ENCODE results near the gene NELFB.

Gene NELFB

GRCh38 chr9:137295238-137295811 lies 40.2 kb downstream of the NELFB start:
- H3K9me3 ChIP-seq (replicated peaks in 1 of 11) = peaks cover 0 to 6% (median 0%) of the 10 kb centered on the region in 11 experiments; a peak in 3 of 22 replicates
- peak overlapping the region in 1 of 11 experiments; percentile 44; a peak in 1 of 22 replicates for H3K27ac ChIP-seq
- TF ChIP-seq Cebpa-rat (IDR thresholded peaks at IDR 0.05) = no peak
- peaks cover 0 to 42% (median 33%) of the 10 kb centered on the region in 11 experiments; a peak in 19 of 22 replicates for H4K20me1 ChIP-seq
- peak overlapping the region; percentile 49 to 78 (median 64); a peak in 20 of 22 replicates for H3K9ac ChIP-seq
- peaks cover 42 to 62% (median 55%) of the 10 kb centered on the region in 11 experiments for H3K27me3 ChIP-seq
- peaks cover 12 to 50% (median 36%) of the 10 kb centered on the region in 10 experiments for H3K4me1 ChIP-seq
- no peaks in the 10 kb centered on the region; a peak in 1 of 22 replicates for H3K36me3 ChIP-seq
- peak overlapping the region; percentile 82 to 95 (median 90) for H3K4me2 ChIP-seq
- peak overlapping the region; percentile 57 to 73 (median 62) for H3K4me3 ChIP-seq

- H3K9me3 ChIP-seq (replicated peaks in 1 of 11) = peaks cover 0 to 6% (median 0%) of the 10 kb centered on the region in 11 experiments; a peak in 3 of 22 replicates
- H3K36me3 ChIP-seq = no peaks in the 10 kb centered on the region; a peak in 1 of 22 replicates
- peaks cover 49 to 69% (median 62%) of the 10 kb centered on the region in 11 experiments for H3K27me3 ChIP-seq
- peak overlapping the region in 1 of 11 experiments; percentile 44; a peak in 1 of 22 replicates for H3K27ac ChIP-seq
- peak overlapping the region; percentile 49 to 78 (median 64); a peak in 20 of 22 replicates for H3K9ac ChIP-seq
- peaks cover 12 to 54% (median 39%) of the 10 kb centered on the region in 10 experiments for H3K4me1 ChIP-seq
- H3K4me3 ChIP-seq = peak overlapping the region; percentile 57 to 73 (median 62)
- H3K4me2 ChIP-seq = peak overlapping the region; percentile 82 to 95 (median 90)
- no peak for TF ChIP-seq Cebpa-rat (IDR thresholded peaks at IDR 0.05)
- H4K20me1 ChIP-seq = peaks cover 0 to 45% (median 36%) of the 10 kb centered on the region in 11 experiments; a peak in 19 of 22 replicates
Measured at GRCh38 chr9:137295849-137296669, 40.9 kb downstream of the NELFB start.

GRCh38 chr9:137296670-137297664 lies 41.8 kb downstream of the NELFB start:
- H3K27ac ChIP-seq = no peak overlapping the region

GRCh38 chr9:137297966-137298365 lies 42.8 kb downstream of the NELFB start:
- TF ChIP-seq Cebpa-rat (IDR thresholded peaks at IDR 0.05) = no peak
- Histone ChIP-seq H3K36me3 (no peaks in the 10 kb centered on the region; a peak in 1 of 22 replicates), H3K27me3 (peaks cover 57 to 79% (median 70%) of the 10 kb centered on the region in 11 experiments), H3K4me2 (peak overlapping the region in 4 of 11 experiments; percentile 3 to 98 (median 52); a peak in 3 of 22 replicates), H3K4me1 (peaks cover 24 to 67% (median 52%) of the 10 kb centered on the region in 10 experiments), H3K27ac (no peak overlapping the region), H3K9me3 (replicated peaks in 1 of 11) (peaks cover 0 to 6% (median 0%) of the 10 kb centered on the region in 11 experiments; a peak in 3 of 22 replicates), H4K20me1 (peaks cover 0 to 52% (median 42%) of the 10 kb centered on the region in 11 experiments; a peak in 19 of 22 replicates), H3K9ac (no peak overlapping the region), H3K4me3 (no peak overlapping the region)

More at GRCh38 chr9:137296670-137297664, 41.8 kb downstream of the NELFB start:
- Histone ChIP-seq H3K27me3 (peaks cover 57 to 78% (median 70%) of the 10 kb centered on the region in 11 experiments), H3K36me3 (no peaks in the 10 kb centered on the region; a peak in 1 of 22 replicates), H4K20me1 (peaks cover 0 to 52% (median 42%) of the 10 kb centered on the region in 11 experiments; a peak in 19 of 22 replicates), H3K9me3 (replicated peaks in 1 of 11) (peaks cover 0 to 6% (median 0%) of the 10 kb centered on the region in 11 experiments; a peak in 3 of 22 replicates), H3K4me3 (0 out of 20 replicates have a peak overlapping the region, but pooled peaks of 1 of the 10 experiments have one; percentile 11), H3K4me1 (peaks cover 18 to 61% (median 46%) of the 10 kb centered on the region in 10 experiments), H3K9ac (0 out of 22 replicates have a peak overlapping the region, but pooled peaks of 1 of the 11 experiments have one; percentile 9), H3K4me2 (peak overlapping the region; percentile 30 to 95 (median 47); a peak in 21 of 22 replicates)
- TF ChIP-seq Cebpa-rat (IDR thresholded peaks at IDR 0.05) = no peak

- H3K36me3 ChIP-seq = no peaks in the 10 kb centered on the region; a peak in 1 of 22 replicates
- peak overlapping the region in 6 of 11 experiments; percentile 10 to 100 (median 98); a peak in 10 of 22 replicates for H3K4me2 ChIP-seq
- H3K9ac ChIP-seq = no peak overlapping the region
- TF ChIP-seq Cebpa-rat (IDR thresholded peaks at IDR 0.05) = no peak
- H3K27me3 ChIP-seq = peaks cover 57 to 79% (median 70%) of the 10 kb centered on the region in 11 experiments
- H3K9me3 ChIP-seq (replicated peaks in 1 of 11) = peaks cover 0 to 6% (median 0%) of the 10 kb centered on the region in 11 experiments; a peak in 3 of 22 replicates
- H4K20me1 ChIP-seq = peaks cover 0 to 52% (median 42%) of the 10 kb centered on the region in 11 experiments; a peak in 19 of 22 replicates
- no peak overlapping the region for H3K4me3 ChIP-seq
- H3K4me1 ChIP-seq = peaks cover 30 to 74% (median 59%) of the 10 kb centered on the region in 10 experiments
- H3K27ac ChIP-seq = no peak overlapping the region
Measured at GRCh38 chr9:137298401-137299202, 43.5 kb downstream of the NELFB start.

- no peak for TF ChIP-seq Cebpa-rat (IDR thresholded peaks at IDR 0.05)
- H4K20me1 ChIP-seq = peaks cover 0 to 52% (median 42%) of the 10 kb centered on the region in 11 experiments; a peak in 19 of 22 replicates
- H3K9me3 ChIP-seq (replicated peaks in 1 of 11) = peaks cover 0 to 6% (median 0%) of the 10 kb centered on the region in 11 experiments; a peak in 3 of 22 replicates
- no peak overlapping the region for H3K27ac ChIP-seq
- H3K36me3 ChIP-seq = no peaks in the 10 kb centered on the region; a peak in 1 of 22 replicates
- peaks cover 57 to 79% (median 70%) of the 10 kb centered on the region in 11 experiments for H3K27me3 ChIP-seq
- peak overlapping the region in 7 of 11 experiments; percentile 10 to 100 (median 99); a peak in 12 of 22 replicates for H3K4me2 ChIP-seq
- H3K9ac ChIP-seq = no peak overlapping the region; a peak in 1 of 22 replicates
- H3K4me3 ChIP-seq = no peak overlapping the region
- H3K4me1 ChIP-seq = peaks cover 36 to 76% (median 64%) of the 10 kb centered on the region in 10 experiments
Measured at GRCh38 chr9:137299203-137299565, 44.1 kb downstream of the NELFB start.

GRCh38 chr9:137299938-137300337 lies 44.8 kb downstream of the NELFB start:
- Histone ChIP-seq H3K4me3 (peak overlapping the region in 3 of 10 experiments; percentile 17 to 38 (median 21); a peak in 3 of 20 replicates), H3K36me3 (no peaks in the 10 kb centered on the region; a peak in 1 of 22 replicates), H3K27ac (no peak overlapping the region), H3K4me1 (peaks cover 40 to 80% (median 67%) of the 10 kb centered on the region in 10 experiments), H3K9me3 (replicated peaks in 1 of 11) (no peaks in the 10 kb centered on the region), H3K4me2 (peak overlapping the region; percentile 48 to 100 (median 98); a peak in 21 of 22 replicates), H3K9ac (peak overlapping the region in 3 of 11 experiments; percentile 11 to 51 (median 40); a peak in 5 of 22 replicates), H3K27me3 (peaks cover 57 to 72% (median 66%) of the 10 kb centered on the region in 11 experiments), H4K20me1 (peaks cover 0 to 52% (median 42%) of the 10 kb centered on the region in 11 experiments; a peak in 19 of 22 replicates)
- TF ChIP-seq Cebpa-rat (IDR thresholded peaks at IDR 0.05) = no peak

Data from BLaER1 treated with 17β-estradiol and CSF1 and Interleukin-3, amounts not matched to agents 10 nM and 100 nM (cell line).